NCI-H460 (cell line): ENCODE data around the gene TEAD1. TPM values are rescaled to one million over a fixed set of nuclear protein-coding genes. Genes with fewer than 3 reads are reported as not detected.
"Not testable (repeated sequence)": the region's sequence is repeated elsewhere in the genome, so short reads cannot be mapped to it uniquely, and the experiment has no call there.

Source experiments
- DNase-seq: peaks from one replicate; pipeline ENCODE4 v3.0.0-alpha.2; 2016; ENCODE audit warnings: low read depth; ENCODE audit errors: extremely low read depth
- total RNA-seq: library from RNA; depleted of rRNA; stranded (reverse); fragments of >200 nt; shearing (Covaris generic); gene quantifications from 2 replicates; pipeline ENCODE4 v1.2.3, GENCODE V29; 2014

The TEAD1 gene
- total RNA-seq, 1 experiment from 2014 or later, result 123 TPM

- DNase-seq, result no peak
Observed at GRCh38 chr11:12853652-12854296, 179.6 kb downstream of the TEAD1 start.

DNA sequence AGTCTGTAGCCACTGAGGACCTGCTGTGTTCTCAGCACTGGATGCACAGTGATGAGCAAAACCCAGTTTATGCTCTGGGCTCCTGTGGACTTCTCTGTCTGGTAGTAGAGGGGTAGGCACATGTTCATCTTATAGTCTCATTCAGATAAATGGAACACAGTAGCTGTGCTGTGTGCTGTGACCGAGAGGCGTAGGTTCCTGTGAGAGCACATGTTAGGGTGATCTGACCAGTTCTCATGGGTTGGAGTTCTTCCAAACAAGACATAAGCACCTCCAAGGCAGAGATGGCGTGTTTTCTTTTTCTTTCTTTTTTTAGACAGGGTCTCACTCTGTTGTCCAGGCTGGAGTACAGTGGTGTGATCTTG, 180.1 kb downstream of the TEAD1 start:
- DNase-seq, result no peak

DNA sequence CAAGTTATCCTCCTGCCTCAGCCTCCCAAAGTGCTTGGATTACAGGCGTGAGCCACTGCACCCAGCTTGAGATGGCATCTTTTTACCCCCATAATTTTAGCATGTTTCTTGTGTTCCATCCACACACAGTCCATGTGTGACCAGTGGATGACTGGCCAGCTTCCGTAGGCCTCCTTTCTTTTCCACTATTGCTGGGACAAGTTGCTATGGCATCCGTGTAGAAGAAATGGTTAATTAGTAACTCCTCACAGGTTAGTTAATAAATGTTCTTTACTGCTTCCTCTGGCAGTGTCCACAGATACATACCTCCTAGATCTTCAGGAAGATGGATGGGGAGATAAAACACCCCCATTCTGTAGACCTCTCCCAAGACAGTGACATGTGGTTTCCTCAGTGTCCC, 180.6 kb downstream of the TEAD1 start:
- DNase-seq, result no peak

- DNase-seq, result no peak
Observed at GRCh38 chr11:12856338-12856737, 182.1 kb downstream of the TEAD1 start.

GRCh38 chr11:12857572-12857971, 183.4 kb downstream of the TEAD1 start:
- no peak for DNase-seq

GRCh38 chr11:12859872-12860657, 185.8 kb downstream of the TEAD1 start:
- no peak for DNase-seq

DNA sequence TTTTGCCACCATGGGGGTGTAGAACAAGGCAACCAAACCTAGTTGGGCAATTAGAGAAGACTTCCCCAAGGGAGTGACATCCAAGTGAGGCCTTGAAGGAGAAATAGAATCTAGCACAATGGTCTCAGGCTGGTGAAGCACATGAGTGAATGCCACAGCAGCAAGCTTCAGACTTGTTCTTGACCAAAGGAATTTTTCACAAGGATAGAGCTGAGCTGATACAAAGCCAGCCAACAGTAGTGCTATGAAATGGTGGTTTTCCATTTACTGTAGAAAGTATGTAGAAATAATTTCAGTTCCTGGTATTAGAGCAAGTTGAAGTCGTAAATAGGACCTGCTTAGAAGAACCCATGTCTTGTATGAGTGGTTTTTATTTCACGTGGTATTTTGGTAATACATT, 186.6 kb downstream of the TEAD1 start:
- no peak for DNase-seq

DNA sequence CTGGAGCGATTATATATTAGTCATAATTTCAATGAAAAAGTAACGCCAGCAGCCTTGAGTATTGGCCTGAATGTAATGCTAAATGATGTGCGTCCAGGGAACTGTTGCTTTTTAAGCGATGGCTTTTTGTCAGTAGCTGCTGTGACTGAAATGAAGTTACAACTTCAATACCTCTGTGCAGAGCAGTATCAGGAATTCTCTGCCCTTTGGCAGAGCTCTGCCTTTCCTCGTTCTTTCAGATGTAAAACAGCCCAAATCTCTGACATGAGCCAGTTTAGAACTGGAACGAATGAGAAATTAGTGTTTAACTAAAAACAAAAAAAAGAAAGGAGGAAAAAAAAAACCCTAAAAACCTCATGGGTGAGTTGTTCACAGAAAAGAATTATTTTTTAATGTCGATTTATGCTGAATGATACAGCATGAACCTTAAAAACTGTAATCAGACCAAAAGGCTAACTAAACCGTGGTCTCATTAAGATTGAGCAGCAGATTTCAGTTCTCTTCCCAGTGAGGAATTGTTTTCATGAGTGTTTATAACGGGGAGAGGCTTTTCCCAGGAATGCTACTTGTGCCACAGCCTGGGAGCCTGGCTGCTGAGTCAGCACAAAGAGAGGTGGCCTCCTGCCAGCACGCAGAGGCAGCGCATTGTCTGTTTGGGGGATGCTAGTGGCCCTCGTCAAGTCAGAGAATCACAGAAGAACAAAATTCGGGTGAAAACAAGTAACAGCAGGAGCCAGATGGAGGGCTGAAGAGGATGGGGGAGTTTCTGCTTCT, 188.7 kb downstream of the TEAD1 start:
- no peak for DNase-seq

DNA sequence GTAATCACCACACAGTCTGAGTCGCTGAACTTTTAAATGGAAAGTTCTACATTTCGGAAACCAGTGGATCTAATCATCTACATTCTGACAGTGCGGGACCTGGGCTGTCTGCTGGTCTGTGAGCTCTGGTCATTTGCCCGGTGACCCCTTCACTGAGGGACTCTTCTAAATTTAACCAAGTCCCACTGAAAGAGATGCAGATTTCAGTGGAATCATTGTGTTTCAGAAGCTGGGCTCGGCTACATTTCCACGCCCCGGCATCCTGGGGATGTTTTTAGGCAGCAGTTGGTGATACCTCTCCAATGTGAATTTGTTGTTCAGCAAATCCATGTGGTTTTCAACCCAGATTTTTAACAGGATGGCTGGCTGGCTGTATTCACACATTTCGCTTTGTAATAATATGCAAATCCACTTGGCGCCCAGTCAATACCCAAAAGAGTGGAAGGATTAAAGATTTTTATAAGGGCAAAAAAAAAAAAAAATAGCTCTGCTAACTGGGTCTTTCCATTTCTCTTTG, 189.4 kb downstream of the TEAD1 start:
- DNase-seq, result no peak

DNA sequence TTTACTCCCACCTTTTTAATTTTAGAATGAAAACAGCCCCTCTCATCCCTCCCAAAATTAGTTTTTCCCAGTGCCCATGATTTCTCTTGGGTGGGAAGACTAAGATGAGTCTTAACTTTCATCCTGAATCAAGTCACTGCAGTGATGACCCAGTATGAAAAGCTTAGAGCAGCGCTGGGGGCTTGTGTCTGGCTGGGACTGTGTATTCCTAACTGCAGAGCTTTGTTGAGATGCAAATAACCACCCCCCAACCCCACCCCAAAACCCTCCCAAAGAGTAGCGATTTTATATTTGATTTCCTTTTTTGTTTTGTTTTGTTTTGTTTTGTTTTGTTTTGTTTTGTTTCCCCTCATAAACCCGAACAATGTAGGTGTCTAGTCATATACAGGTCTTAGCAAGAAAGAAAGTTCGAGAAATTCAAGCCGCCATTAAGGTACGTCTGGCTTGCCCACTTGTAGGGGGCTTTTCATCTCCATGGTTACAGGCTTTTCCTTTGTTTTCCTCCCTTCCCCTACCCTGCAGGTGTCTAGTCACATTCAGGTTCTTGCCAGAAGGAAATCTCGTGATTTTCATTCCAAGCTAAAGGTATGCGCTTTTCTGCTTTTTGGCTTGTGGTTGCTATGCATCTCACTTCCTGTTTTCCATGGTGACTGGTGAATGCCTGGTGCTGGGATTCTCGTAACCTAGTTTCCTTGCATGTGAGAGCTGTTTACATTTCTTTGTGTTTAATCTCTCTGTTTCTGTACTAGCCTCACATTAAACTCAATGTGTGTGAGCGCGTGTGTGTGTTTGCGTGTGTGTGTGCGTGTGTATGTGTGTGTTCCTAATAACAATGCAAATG, 190.3 kb downstream of the TEAD1 start:
- no peak for DNase-seq

- DNase-seq, result no peak
Observed at GRCh38 chr11:12865863-12866595, 191.8 kb downstream of the TEAD1 start.

GRCh38 chr11:12867531-12867930, 193.3 kb downstream of the TEAD1 start:
- DNase-seq, result no peak

- no peak for DNase-seq
Observed at GRCh38 chr11:12868315-12869073, 194.3 kb downstream of the TEAD1 start.

GRCh38 chr11:12871241-12871640, 197.0 kb downstream of the TEAD1 start:
- no peak for DNase-seq

DNA sequence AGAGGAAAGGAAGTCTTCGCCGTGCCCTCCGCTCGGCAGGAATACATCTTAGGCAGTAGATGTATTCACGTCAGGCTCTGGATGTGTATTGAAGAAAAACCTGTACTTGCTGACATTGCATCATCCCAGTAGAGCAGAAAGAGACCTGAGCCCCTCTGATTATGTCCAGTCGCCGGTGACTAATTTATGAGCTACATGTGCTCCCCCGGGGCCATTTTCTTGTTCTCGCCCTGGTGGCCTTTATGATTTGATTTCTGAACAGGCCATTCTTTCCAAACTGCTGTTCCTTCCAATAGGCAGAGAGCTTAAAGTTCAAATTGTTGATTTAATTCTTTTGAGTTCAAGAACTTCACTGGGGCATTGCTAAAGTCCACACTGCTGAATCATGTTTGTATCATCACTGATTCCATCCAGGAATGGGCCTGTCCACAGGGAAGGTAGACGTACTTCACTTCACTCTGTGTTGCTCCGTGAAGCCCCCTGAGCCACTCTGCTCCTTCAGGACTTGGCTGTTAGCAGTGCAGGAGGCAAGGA, 197.6 kb downstream of the TEAD1 start:
- no peak for DNase-seq

DNA sequence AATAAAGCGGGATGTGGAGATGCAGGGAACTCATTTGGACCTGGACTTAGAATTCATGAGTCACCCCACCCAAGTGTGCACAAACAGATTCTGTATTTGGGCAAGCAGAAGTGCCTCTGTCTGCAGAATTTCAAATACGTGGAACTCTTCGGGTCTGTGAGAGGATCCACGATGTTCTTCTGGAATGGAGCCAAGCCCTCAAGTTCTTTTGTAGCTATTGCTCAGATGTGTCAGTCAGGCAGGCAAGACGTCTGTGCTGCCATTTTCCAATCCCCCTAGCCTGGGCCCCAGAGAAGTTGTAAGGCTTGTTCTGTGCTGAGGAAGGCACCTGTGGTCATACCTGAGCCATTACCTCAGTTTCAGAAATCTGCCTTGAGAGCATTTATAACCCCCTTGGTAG, 202.1 kb downstream of the TEAD1 start:
- DNase-seq, result no peak

- no peak for DNase-seq
Observed at GRCh38 chr11:12876988-12877387, 202.8 kb downstream of the TEAD1 start.

DNA sequence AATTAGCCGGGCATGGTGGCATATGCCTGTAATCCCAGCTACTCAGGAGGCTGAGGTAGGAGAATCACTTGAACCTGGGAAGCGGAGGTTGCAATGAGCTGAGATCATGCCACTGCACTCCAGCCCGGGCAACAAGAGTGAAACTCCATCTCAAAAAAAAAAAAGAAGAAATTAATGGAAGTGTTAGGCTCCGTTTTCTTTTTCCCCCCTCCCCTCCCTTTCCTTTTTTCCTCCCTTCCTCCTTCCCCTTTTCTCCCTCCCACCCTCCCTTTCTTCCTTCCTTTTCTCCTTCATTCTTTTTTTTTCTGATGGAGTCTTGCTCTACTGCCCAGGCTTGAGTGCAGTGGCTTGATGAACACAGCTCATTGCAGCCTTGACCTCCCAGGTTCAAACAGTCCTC, 203.3 kb downstream of the TEAD1 start:
- DNase-seq, result not testable (repeated sequence)

- DNase-seq, result no peak
Observed at GRCh38 chr11:12880327-12880726, 206.1 kb downstream of the TEAD1 start.
